H1 (cell line): ENCODE measurements around the gene OR2A12. TPM values are rescaled to one million over a fixed set of nuclear protein-coding genes. Genes with fewer than 3 reads are reported as not detected.
A peak's percentile ranks its signal among the peaks of the same experiment; 100 is the strongest.

Experiments
- CTCF ChIA-PET: fragments of 300-600 bp; sonication (Branson Sonifier 250); formaldehyde crosslinking; loops from one replicate; lab custom pipeline; 2021; ENCODE audit not compliant: partially characterized antibody; lab: Charles Lee
- POLR2A ChIA-PET: fragments of 300-600 bp; sonication (Branson Sonifier 250); formaldehyde crosslinking; loops from one replicate; lab custom pipeline; 2021; ENCODE audit warnings: inconsistent platforms; ENCODE audit not compliant: partially characterized antibody; lab: Charles Lee
- DNase-seq, 2 experiments: peaks; one replicate each; pipeline versions ENCODE4 v3.0.0 to v3.0.0-alpha.2; 2010 to 2022; ENCODE audit warnings: low spot score in 2 of 2, low read depth in 1 of 2, mixed read lengths in 1 of 2
- FAIRE-seq: peaks from 2 replicates; lab custom pipeline; 2011; peaks lifted over from hg19 to GRCh38; lab: Jason Lieb, UNC
- H2AFZ ChIP-seq: 2 replicates; pipeline ENCODE4 v1.8.1; 2012; ENCODE audit warnings: low read length, inconsistent platforms
- H2AK5ac ChIP-seq: 2 replicates; pipeline ENCODE4 v1.6.1; 2013; ENCODE audit warnings: low read depth, low read length
- H2BK120ac ChIP-seq: replicated peaks from 2 replicates; pipeline ENCODE3; 2013; ENCODE audit warnings: low read depth, low read length, inconsistent platforms
- H2BK12ac ChIP-seq: 2 replicates; pipeline ENCODE4 v1.6.1; 2013; ENCODE audit warnings: low read depth, low read length
- H2BK15ac ChIP-seq: 2 replicates; pipeline ENCODE4 v1.6.1; 2013; ENCODE audit warnings: low read length
- H2BK20ac ChIP-seq: 2 replicates; pipeline ENCODE4 v1.6.1; 2013; ENCODE audit warnings: low read length
- H2BK5ac ChIP-seq: 2 replicates; pipeline ENCODE4 v1.6.1; 2013; ENCODE audit warnings: low read depth, low read length
- H3K14ac ChIP-seq: 2 replicates; pipeline ENCODE4 v1.6.1; 2013; ENCODE audit warnings: inconsistent platforms; ENCODE audit not compliant: insufficient read length
- H3K18ac ChIP-seq: 2 replicates; pipeline ENCODE4 v1.6.1; 2013; ENCODE audit warnings: low read length; ENCODE audit errors: extremely low read depth
- H3K23ac ChIP-seq: 2 replicates; pipeline ENCODE4 v1.6.1; 2013; ENCODE audit warnings: inconsistent platforms; ENCODE audit not compliant: insufficient read length
- H3K23me2 ChIP-seq: 2 replicates; pipeline ENCODE4 v1.6.1; 2013; ENCODE audit warnings: low read depth, low read length
- H3K27ac ChIP-seq: 2 replicates; pipeline ENCODE4 v1.6.1; 2011; ENCODE audit warnings: low read depth, low read length, inconsistent platforms
- H3K27me3 ChIP-seq, 4 experiments: replicated peaks in 1 of 4; 1 replicate in 1 of 4; 2 replicates in 3 of 4; pipeline versions ENCODE4 v1.6.1 to v1.8.1; 2011 to 2013; ENCODE audit warnings: low read length in 3 of 4, mild to moderate bottlenecking in 3 of 4, inconsistent platforms in 2 of 4, mixed read lengths in 2 of 4, moderate library complexity in 1 of 4; ENCODE audit not compliant: control insufficient read depth in 3 of 4, insufficient read depth in 3 of 4; ENCODE audit errors: extremely low read depth in 1 of 4
- H3K36me3 ChIP-seq, 4 experiments: 2 replicates each; pipeline versions ENCODE4 v1.6.1 to v1.8.1; 2011 to 2013; ENCODE audit warnings: mild to moderate bottlenecking in 4 of 4, low read length in 3 of 4, moderate library complexity in 2 of 4, control low read depth in 1 of 4, inconsistent platforms in 1 of 4; ENCODE audit not compliant: insufficient read depth in 4 of 4, control insufficient read depth in 2 of 4
- H3K4ac ChIP-seq: replicated peaks from 2 replicates; pipeline ENCODE3; 2013; ENCODE audit warnings: low read length, low read depth, mixed read lengths, inconsistent platforms; ENCODE audit not compliant: insufficient read length
- H3K4me1 ChIP-seq, 4 experiments: replicated peaks in 1 of 4; 1 replicate in 1 of 4; 2 replicates in 3 of 4; pipeline versions ENCODE4 v1.6.1 to v1.8.1; 2011 to 2013; ENCODE audit warnings: low read length in 3 of 4, inconsistent platforms in 2 of 4, mixed read lengths in 1 of 4; ENCODE audit not compliant: insufficient read depth in 4 of 4, control insufficient read depth in 3 of 4
- H3K4me2 ChIP-seq, 2 experiments: 2 replicates each; pipeline versions ENCODE4 v1.6.1 to v1.8.1; 2011 to 2013; ENCODE audit warnings: low read depth in 2 of 2, low read length in 2 of 2, control low read depth in 1 of 2, inconsistent platforms in 1 of 2, mild to moderate bottlenecking in 1 of 2; ENCODE audit not compliant: insufficient read depth in 1 of 2
- H3K4me3 ChIP-seq, 4 experiments: fragments of 200-600, 300-600 bp in 1 of 4; sonication (generic), shearing (Covaris generic), sonication (Bioruptor Twin) in 1 of 4; 2 replicates each; pipeline versions ENCODE4 v1.5.1 to v1.8.1; 2011 to 2016; ENCODE audit warnings: low read length in 4 of 4, low read depth in 3 of 4, control low read depth in 2 of 4, inconsistent platforms in 2 of 4, mild to moderate bottlenecking in 2 of 4, mixed read lengths in 1 of 4, moderate library complexity in 1 of 4; ENCODE audit not compliant: insufficient read depth in 2 of 4; ENCODE audit errors: extremely low read depth in 1 of 4
- H3K56ac ChIP-seq: replicated peaks from 2 replicates; pipeline ENCODE3; 2013; ENCODE audit warnings: low read depth, mild to moderate bottlenecking, mixed read lengths, low read length, inconsistent platforms; ENCODE audit not compliant: insufficient read length
- H3K79me1 ChIP-seq: 2 replicates; pipeline ENCODE4 v1.6.1; 2013; ENCODE audit warnings: low read depth, low read length, control low read depth
- H3K79me2 ChIP-seq, 2 experiments: 2 replicates each; pipeline versions ENCODE4 v1.6.1 to v1.8.1; 2012 to 2013; ENCODE audit warnings: low read length in 2 of 2, mild to moderate bottlenecking in 2 of 2, inconsistent platforms in 1 of 2; ENCODE audit not compliant: insufficient read depth in 2 of 2, control insufficient read depth in 1 of 2
- H3K9ac ChIP-seq, 4 experiments: replicated peaks in 1 of 4; 1 replicate in 1 of 4; 2 replicates in 3 of 4; pipeline versions ENCODE4 v1.6.1 to v1.8.1; 2011 to 2013; ENCODE audit warnings: low read depth in 3 of 4, low read length in 3 of 4, control low read depth in 2 of 4, mild to moderate bottlenecking in 2 of 4, moderate library complexity in 2 of 4, inconsistent platforms in 1 of 4; ENCODE audit errors: extremely low read depth in 1 of 4
- H3K9me3 ChIP-seq, 2 experiments: 2 replicates each; pipeline versions ENCODE4 v1.6.1 to v1.8.1; 2012 to 2013; ENCODE audit warnings: mild to moderate bottlenecking in 2 of 2, moderate library complexity in 2 of 2, control low read depth in 1 of 2, inconsistent platforms in 1 of 2, low read depth in 1 of 2, low read length in 1 of 2, mixed read lengths in 1 of 2; ENCODE audit not compliant: insufficient read depth in 2 of 2
- H4K20me1 ChIP-seq, 2 experiments: replicated peaks in 1 of 2; 2 replicates each; pipeline versions ENCODE3 to v1.8.1; 2011 to 2013; ENCODE audit warnings: inconsistent platforms in 2 of 2, low read length in 2 of 2, mild to moderate bottlenecking in 1 of 2; ENCODE audit not compliant: insufficient read depth in 2 of 2, control insufficient read depth in 1 of 2
- H4K5ac ChIP-seq: 2 replicates; pipeline ENCODE4 v1.6.1; 2013; ENCODE audit warnings: low read length, low read depth, mixed read lengths, inconsistent platforms; ENCODE audit not compliant: insufficient read length
- H4K8ac ChIP-seq: 2 replicates; pipeline ENCODE4 v1.8.0; 2013; ENCODE audit warnings: mild to moderate bottlenecking, moderate library complexity, low read length, inconsistent platforms; ENCODE audit not compliant: insufficient read depth; ENCODE audit errors: extremely low read depth
- H4K91ac ChIP-seq: replicated peaks from 2 replicates; pipeline ENCODE3; 2013; ENCODE audit warnings: low read length, mixed read lengths, inconsistent platforms; ENCODE audit not compliant: insufficient read length
- CEBPB ChIP-seq: IDR thresholded peaks from 2 replicates; pipeline ENCODE4 v1.6.1; 2012; ENCODE audit warnings: low read depth, low read length
- CTCF ChIP-seq, 3 experiments: IDR thresholded peaks; 1 replicate in 2 of 3; 2 replicates in 1 of 3; pipeline versions ENCODE4 v1.5.1 to v1.6.1; 2011; ENCODE audit warnings: low read length in 3 of 3, mild to moderate bottlenecking in 3 of 3, inconsistent platforms in 2 of 3, low read depth in 1 of 3, moderate library complexity in 1 of 3; ENCODE audit not compliant: insufficient read depth in 1 of 3; ENCODE audit errors: control extremely low read depth in 1 of 3
- ZNF274 ChIP-seq: IDR thresholded peaks from 2 replicates; pipeline ENCODE4 v1.7.0; 2012; ENCODE audit warnings: low read length, borderline replicate concordance; ENCODE audit errors: extremely low read depth
- WGBS, 2 experiments: shearing (Covaris generic) in 1 of 2; methylation state at CpG; one replicate each; pipeline versions ENCODE4 v1.1.6 to v1.1.7; 2013 to 2015; ENCODE audit warnings: low lambda C conversion rate in 2 of 2, mixed read lengths in 2 of 2, inconsistent platforms in 1 of 2, low coverage in 1 of 2, missing lambda C conversion rate in 1 of 2; ENCODE audit not compliant: insufficient replicate concordance in 2 of 2, insufficient coverage in 1 of 2, insufficient read length in 1 of 2; ENCODE audit errors: extremely low coverage in 1 of 2, missing lambda C conversion rate in 1 of 2; 5-methylcytosine and 5-hydroxymethylcytosine counted together
- polyA plus RNA-seq, 7 experiments: library from polyadenylated mRNA; depleted of rRNA in 3 of 7; stranded (reverse) in 5 of 7; unstranded in 2 of 7; fragments of >200 nt in 5 of 7; fragments of 200-250 nt in 2 of 7; gene quantifications; 1 replicate in 5 of 7; 2 replicates in 1 of 7; 4 replicates in 1 of 7; pipeline versions ENCODE4 v1.2.1 to v1.2.3, GENCODE V29; 2011 to 2013; ENCODE audit warnings: missing spikeins in 2 of 7, mixed read lengths in 2 of 7
- total RNA-seq: library from RNA; stranded (reverse); fragmentation: NEBNext Ultra II Directional; extraction: Animal tissue kit (Norgen Biotek cat#: 25700); gene quantifications from 2 replicates; pipeline ENCODE4 v1.2.1, GENCODE V29; 2021

Gene OR2A12
- total and polyA plus RNA-seq, 2 of the 8 experiments (the other 6 are each of a cell fraction or from before 2014, with no cell fraction given) = not detected

DNA sequence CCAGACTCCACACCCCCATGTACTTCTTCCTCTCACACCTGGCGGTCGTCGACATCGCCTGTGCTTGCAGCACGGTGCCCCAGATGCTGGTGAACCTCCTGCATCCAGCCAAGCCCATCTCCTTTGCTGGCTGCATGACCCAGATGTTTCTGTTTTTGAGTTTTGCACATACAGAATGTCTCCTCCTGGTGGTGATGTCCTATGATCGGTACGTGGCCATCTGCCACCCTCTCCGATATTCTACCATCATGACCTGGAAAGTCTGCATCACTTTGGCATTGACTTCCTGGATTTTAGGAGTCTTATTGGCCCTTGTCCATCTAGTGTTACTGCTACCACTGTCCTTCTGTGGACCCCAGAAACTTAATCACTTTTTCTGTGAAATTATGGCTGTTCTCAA is 11.7 kb upstream of the OR2A12 start:
- no peak for FAIRE-seq

More for the DNA sequence above, 11.7 kb upstream of the OR2A12 start:
- Histone ChIP-seq H3K4me2 (no peak overlapping the region), H3K4ac (no peak overlapping the region), H3K18ac (no peak overlapping the region), H2BK120ac (no peak overlapping the region), H3K23ac (no peak overlapping the region), H3K36me3 (no peaks in the 10 kb centered on the region), H2BK20ac (no peak overlapping the region), H4K8ac (no peak overlapping the region), H3K27me3 (no peaks in the 10 kb centered on the region), H3K9me3 (no peaks in the 10 kb centered on the region), H3K4me3 (no peak overlapping the region), H2BK5ac (no peak overlapping the region), H3K9ac (no peak overlapping the region), H2BK12ac (no peak overlapping the region), H4K91ac (no peak overlapping the region), H4K20me1 (no peaks in the 10 kb centered on the region), H3K79me1 (no peaks in the 10 kb centered on the region), H2AK5ac (no peak overlapping the region), H3K23me2 (no peaks in the 10 kb centered on the region; the same call in 1 of the 2 replicates), H3K14ac (no peak overlapping the region), H4K5ac (no peak overlapping the region), H2BK15ac (no peak overlapping the region), H2AFZ (no peak overlapping the region), H3K79me2 (no peaks in the 10 kb centered on the region), H3K4me1 (no peaks in the 10 kb centered on the region), H3K56ac (no peak overlapping the region), H3K27ac (no peak overlapping the region)
- WGBS, 2 experiments = 77% methylated on average over 8 of the region's 8 CpGs; no CpG with 5 or more reads in 1 of the 2 experiments
- TF ChIP-seq ZNF274 = no peak
- TF ChIP-seq CEBPB = no peak
- TF ChIP-seq CTCF (IDR thresholded peaks at IDR 0.05; ENCODE audit: control extremely low read depth in 1 of 3, insufficient read depth in 1 of 3, low read depth in 1 of 3, low read length in 3 of 3) = peak in 1 of 3 experiments; percentile 25; a peak in 1 of 4 replicates
- CTCF ChIA-PET = interaction anchor here (1.0 kb wide), 1 partner anchor 11 kb away, joined by 3 read pairs; no protein-coding TSS in a partner anchor
- POLR2A ChIA-PET = no interaction called here
- DNase-seq = no peak
